ENCODE measurements around the gene MMP1. TPM values are rescaled to one million over a fixed set of nuclear protein-coding genes. Genes with fewer than 3 reads are reported as not detected.

Gene MMP1
- total RNA-seq, 4 donors from 2014 or later: not detected

GRCh38 chr11:102829316-102830000 is 31.5 kb upstream of the MMP1 start:
- DNase-seq (ENCODE audit: low spot score) (no peak), ATAC-seq (ENCODE audit: low FRiP score) (no peak)
- TF ChIP-seq CTCF (IDR thresholded peaks at IDR 0.05): no peak

GRCh38 chr11:102824556-102824955 is 26.6 kb upstream of the MMP1 start:
- TF ChIP-seq CTCF (IDR thresholded peaks at IDR 0.05): no peak
- no peak for DNase-seq (ENCODE audit: low spot score)
- ATAC-seq (ENCODE audit: low FRiP score): no peak

DNA sequence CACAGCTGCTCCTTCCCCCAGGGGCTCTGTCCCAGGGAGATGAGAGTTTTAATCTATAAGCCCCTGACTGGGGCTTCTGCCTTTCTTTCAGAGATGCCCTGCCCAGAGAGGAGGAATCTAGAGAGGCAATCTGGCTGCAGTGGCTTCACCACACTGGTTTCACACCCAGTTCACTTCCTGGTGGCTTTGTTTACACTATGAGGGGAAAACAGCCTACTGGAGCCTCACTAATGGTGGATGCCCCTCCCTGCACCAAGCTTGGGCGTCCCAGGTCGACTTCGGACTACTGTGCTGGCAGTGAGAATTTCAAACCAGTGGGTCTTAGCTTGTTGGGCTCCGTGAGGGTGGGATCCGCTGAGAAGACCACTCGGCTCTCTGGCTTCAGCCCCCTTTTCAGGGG is 21.5 kb upstream of the MMP1 start:
- no peak for ATAC-seq (ENCODE audit: low FRiP score)

DNA sequence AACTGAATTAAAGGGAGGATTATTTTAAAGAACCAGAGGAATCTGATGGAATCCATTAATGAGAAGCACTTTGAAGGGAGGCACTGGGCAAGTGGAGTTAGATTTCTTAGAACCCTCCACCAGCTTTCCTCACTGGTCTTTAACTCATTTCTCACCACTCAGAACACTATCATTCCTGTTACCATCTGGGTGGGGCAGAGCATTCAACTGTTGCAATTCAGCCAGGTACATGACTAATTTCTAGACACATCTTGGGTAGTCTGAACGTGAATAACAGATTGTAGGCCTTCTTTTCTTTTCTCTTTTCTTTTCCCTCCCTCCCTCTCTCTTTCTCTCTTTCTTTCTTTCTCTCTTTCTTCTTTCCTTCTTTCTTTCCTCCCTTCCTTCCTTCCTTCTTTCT is 15.5 kb upstream of the MMP1 start:
- ATAC-seq (ENCODE audit: low FRiP score): no peak

More for the DNA sequence above, 21.5 kb upstream of the MMP1 start:
- no peak for DNase-seq (ENCODE audit: low spot score)
- TF ChIP-seq CTCF (IDR thresholded peaks at IDR 0.05): no peak

DNA sequence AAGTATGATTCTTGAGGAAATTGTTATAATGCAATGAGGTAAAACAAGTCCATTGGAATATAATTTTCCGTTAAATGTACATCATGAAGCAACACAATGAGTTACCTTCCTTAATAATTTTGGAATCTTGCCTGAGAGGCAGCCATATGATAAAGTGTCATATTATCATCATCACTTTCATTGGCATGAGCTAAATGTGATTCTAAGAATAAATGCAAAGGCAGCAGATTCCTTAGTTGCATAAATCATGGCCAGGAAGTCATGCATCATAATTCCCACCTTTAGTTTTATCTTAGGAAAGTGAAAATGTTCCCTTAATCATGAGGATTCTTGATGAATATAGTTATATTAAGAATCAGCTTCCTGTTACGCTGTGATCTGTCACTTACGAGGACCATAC is 14.2 kb upstream of the MMP1 start:
- TF ChIP-seq CTCF (IDR thresholded peaks at IDR 0.05): no peak
- DNase-seq (ENCODE audit: low spot score) (no peak), ATAC-seq (ENCODE audit: low FRiP score) (no peak)

More for the DNA sequence above, 15.5 kb upstream of the MMP1 start:
- no peak for TF ChIP-seq CTCF (IDR thresholded peaks at IDR 0.05)
- DNase-seq (ENCODE audit: low spot score): no peak

DNA sequence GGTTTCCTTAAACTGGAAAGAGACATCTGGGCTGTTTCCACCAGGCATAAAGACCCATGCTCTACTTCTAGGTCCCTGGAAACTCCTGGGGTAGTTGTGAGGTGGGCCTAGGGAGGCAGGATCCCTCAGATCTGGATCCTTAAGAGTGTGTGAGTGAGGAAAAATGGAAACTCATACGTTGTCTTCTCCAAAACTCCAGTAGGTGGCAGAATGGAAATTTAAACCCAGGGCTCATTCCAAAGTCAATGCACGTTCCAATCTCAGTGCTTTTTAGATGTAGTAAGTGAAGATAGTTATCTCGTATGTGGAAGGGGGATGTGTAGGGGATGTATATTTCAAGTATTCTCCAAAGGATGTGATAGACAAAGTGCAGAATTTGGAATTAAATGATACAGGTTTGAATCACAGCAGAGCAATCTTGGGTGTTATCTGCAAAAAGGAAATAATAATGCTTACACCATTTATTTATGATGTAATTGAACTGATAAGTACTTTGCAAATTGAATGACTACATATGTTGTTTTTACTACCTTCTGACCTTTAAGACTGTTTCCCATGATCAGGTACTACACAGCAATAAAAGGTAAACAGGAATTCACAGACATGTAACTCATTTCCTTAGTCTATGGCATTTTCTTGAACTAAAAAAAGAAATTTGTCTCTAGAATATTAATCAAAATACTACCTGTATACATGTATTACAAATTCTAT is 13.1 kb upstream of the MMP1 start:
- ATAC-seq (ENCODE audit: low FRiP score): no peak
- DNase-seq (ENCODE audit: low spot score): no peak
- TF ChIP-seq CTCF (IDR thresholded peaks at IDR 0.05): no peak

DNA sequence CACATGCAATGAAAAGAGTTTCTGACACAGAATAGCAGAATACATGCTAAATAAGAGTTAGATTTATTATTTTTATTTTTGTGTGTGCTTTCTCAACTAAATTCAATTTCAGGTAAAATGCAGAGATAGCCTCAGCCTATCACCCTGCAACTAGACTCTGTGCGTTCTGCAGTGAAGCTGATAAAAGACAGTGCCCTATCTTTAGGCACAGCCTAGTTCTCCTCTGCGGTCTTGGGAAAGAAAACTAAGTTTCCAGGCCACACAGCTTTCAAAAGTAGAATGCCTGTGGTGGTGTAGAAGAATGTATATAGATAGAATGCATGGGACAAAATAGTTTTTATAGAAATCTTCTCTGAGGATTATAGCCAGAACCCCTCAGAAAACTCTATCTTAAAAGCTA is 12.0 kb upstream of the MMP1 start:
- ATAC-seq (ENCODE audit: low FRiP score): no peak
- no peak for DNase-seq (ENCODE audit: low spot score)
- no peak for TF ChIP-seq CTCF (IDR thresholded peaks at IDR 0.05)
